ENCODE results near the gene RTP2. TPM values are rescaled to one million over a fixed set of nuclear protein-coding genes. Genes with fewer than 3 reads are reported as not detected.

Gene RTP2
- total and polyA plus RNA-seq, 2 donors (not counting 3 experiments of a cell fraction or from before 2014, with no cell fraction given): not detected

- no peaks in the 10 kb centered on the region for H3K36me3 ChIP-seq (ENCODE audit: control insufficient read depth in 2 of 2, extremely low read depth in 1 of 2, insufficient read depth in 2 of 2, low read length in 2 of 2)
- H4K20me1 ChIP-seq (replicated peaks; ENCODE audit: control insufficient read depth, extremely low read depth, insufficient read depth, low read length): no peaks in the 10 kb centered on the region
- no peaks in the 10 kb centered on the region for H3K79me2 ChIP-seq (ENCODE audit: control insufficient read depth, insufficient read depth, low read length)
- intact Hi-C loops (cut with micrococcal nuclease): no loop called here
- H2AFZ ChIP-seq (ENCODE audit: low read depth, low read length): no peak overlapping the region
- POLR2A ChIA-PET: no interaction called here
- dilution Hi-C loops (cut with MboI; ENCODE audit: extremely low pct_ligation_motif_present, low sequenced_read_pairs): no loop called here
- BruUV-seq (replicated peaks): no TSS peak
- H3K9me1 ChIP-seq (replicated peaks; ENCODE audit: control insufficient read depth, extremely low read depth, insufficient read depth, low read length): no peaks in the 10 kb centered on the region
- DNase-seq (ENCODE audit: low read depth, low spot score): no peak
- H3K9ac ChIP-seq (replicated peaks; ENCODE audit: extremely low read depth, insufficient read depth, low read length): no peak overlapping the region
- CTCF ChIA-PET: interaction anchor here (4.4 kb wide), 1 partner anchor 13 kb away, joined by 21 read pairs; no protein-coding TSS in a partner anchor
- TF ChIP-seq MYC (IDR thresholded peaks at IDR 0.05; ENCODE audit: low read depth, low read length) (no peak), JUN (IDR thresholded peaks at IDR 0.05; ENCODE audit: borderline replicate concordance, insufficient read depth, insufficient read length, low read depth) (no peak), POLR2A (IDR thresholded peaks at IDR 0.05; ENCODE audit: low read depth, low read length) (no peak), GATA2 (IDR thresholded peaks at IDR 0.05; ENCODE audit: insufficient read depth, insufficient read length, low read depth, low read length) (no peak), FOS (IDR thresholded peaks at IDR 0.05; ENCODE audit: borderline replicate concordance, insufficient read depth, low read length) (no peak), POLR2AphosphoS5 (IDR thresholded peaks at IDR 0.05; ENCODE audit: insufficient read depth, low read depth, low read length) (no peak), EZH2 (IDR thresholded peaks at IDR 0.05; ENCODE audit: borderline replicate concordance, low read depth, low read length, severe bottlenecking) (no peak)
- TF ChIP-seq, protein P1, sequence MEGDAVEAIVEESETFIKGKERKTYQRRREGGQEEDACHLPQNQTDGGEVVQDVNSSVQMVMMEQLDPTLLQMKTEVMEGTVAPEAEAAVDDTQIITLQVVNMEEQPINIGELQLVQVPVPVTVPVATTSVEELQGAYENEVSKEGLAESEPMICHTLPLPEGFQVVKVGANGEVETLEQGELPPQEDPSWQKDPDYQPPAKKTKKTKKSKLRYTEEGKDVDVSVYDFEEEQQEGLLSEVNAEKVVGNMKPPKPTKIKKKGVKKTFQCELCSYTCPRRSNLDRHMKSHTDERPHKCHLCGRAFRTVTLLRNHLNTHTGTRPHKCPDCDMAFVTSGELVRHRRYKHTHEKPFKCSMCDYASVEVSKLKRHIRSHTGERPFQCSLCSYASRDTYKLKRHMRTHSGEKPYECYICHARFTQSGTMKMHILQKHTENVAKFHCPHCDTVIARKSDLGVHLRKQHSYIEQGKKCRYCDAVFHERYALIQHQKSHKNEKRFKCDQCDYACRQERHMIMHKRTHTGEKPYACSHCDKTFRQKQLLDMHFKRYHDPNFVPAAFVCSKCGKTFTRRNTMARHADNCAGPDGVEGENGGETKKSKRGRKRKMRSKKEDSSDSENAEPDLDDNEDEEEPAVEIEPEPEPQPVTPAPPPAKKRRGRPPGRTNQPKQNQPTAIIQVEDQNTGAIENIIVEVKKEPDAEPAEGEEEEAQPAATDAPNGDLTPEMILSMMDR (IDR thresholded peaks at IDR 0.05; ENCODE audit: extremely low read depth in 1 of 2, insufficient read depth in 1 of 2, low read depth in 1 of 2, low read length in 2 of 2): no peak
- TF ChIP-seq, protein P2, sequence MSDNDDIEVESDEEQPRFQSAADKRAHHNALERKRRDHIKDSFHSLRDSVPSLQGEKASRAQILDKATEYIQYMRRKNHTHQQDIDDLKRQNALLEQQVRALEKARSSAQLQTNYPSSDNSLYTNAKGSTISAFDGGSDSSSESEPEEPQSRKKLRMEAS (IDR thresholded peaks at IDR 0.05; ENCODE audit: insufficient read depth, insufficient read length): no peak
- no peak overlapping the region for H3K4me2 ChIP-seq (ENCODE audit: insufficient read depth, low read length)
- H3K9me3 ChIP-seq (replicated peaks; ENCODE audit: control insufficient read depth, insufficient read depth, low read length): no peaks in the 10 kb centered on the region
- H3K4me1 ChIP-seq (ENCODE audit: control insufficient read depth, extremely low read depth, insufficient read depth, low read length): no peaks in the 10 kb centered on the region
- no peaks in the 10 kb centered on the region for H3K27me3 ChIP-seq (ENCODE audit: control insufficient read depth in 2 of 2, insufficient read depth in 2 of 2, low read length in 2 of 2)
- no peak for FAIRE-seq
- no peak overlapping the region for H3K4me3 ChIP-seq (replicated peaks in 1 of 3; ENCODE audit: insufficient read depth in 1 of 3, low read depth in 1 of 3, low read length in 3 of 3)
- no peak overlapping the region for H3K27ac ChIP-seq (ENCODE audit: insufficient read depth, low read depth, low read length)
Observed at GRCh38 chr3:187665764-187666402, 36.5 kb downstream of the RTP2 start.
